HG03442 (cell line): ENCODE measurements around the gene BCO1.

ENCODE experiments used
- ATAC-seq: cut with Tn5 transposase; IDR thresholded peaks from one replicate; pipeline ENCODE4 v1.9.1; 2021; ENCODE audit warnings: mild to moderate bottlenecking, moderate library complexity; ENCODE audit not compliant: unreplicated experiment

The BCO1 gene

DNA sequence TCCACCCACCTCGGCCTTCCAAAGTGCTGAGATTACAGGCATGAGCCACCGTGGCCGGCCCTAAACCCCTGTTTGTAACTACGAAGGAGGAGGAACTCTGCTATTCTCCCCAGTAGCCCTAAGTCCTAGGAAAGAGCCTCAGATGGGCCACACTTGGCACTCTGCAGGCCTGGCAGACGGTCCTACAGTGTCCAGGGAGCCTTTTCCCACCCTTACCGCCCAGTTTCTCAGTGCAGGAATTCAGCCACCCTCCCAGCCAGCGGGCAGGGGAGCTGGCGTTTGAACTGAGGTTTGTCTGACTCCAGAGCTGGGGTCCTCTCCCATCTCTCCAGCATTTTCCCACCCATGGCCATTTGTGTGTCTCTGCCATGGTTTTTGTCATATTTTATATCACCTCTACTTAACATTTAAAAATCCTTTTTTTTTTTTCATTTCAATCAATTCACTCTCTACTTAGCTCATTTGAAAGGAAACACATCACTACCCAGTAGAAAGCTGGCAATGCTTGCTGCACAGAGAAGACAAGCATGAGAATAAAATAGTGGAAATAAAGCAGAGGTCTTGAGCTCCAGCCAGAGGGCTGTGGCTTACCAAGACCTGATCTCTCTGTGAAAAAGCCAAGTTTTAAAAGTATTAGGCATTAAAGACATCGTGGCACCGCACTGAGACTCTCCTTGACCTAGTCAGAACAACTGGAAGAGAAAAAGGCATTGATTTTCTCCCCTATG, 34.9 kb downstream of the BCO1 start:
- no peak for ATAC-seq

GRCh38 chr16:81275064-81275532, 36.6 kb downstream of the BCO1 start:
- no peak for ATAC-seq

DNA sequence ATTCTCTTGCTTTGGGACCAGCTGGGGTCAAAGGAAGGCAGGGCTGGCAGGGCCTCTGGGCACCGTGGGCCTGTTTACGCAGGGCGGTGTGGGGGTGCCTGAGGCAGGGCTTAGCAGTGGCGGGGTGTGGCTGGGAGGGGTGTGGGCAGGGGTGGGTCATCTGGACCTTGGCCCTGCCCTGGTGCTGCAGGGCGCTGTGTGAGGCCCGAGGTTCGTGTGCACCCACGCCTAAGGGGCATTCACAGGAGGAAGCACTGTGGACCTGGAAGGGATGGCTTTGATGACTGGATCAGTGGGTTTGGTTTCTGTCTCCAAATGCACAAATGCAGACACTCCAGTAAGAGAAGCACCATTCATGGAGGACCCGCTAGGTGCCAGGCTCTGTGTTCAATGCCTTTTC, 37.3 kb downstream of the BCO1 start:
- ATAC-seq = no peak

GRCh38 chr16:81276323-81276722, 37.8 kb downstream of the BCO1 start:
- no peak for ATAC-seq

GRCh38 chr16:81277541-81278080, 39.1 kb downstream of the BCO1 start:
- ATAC-seq = no peak

DNA sequence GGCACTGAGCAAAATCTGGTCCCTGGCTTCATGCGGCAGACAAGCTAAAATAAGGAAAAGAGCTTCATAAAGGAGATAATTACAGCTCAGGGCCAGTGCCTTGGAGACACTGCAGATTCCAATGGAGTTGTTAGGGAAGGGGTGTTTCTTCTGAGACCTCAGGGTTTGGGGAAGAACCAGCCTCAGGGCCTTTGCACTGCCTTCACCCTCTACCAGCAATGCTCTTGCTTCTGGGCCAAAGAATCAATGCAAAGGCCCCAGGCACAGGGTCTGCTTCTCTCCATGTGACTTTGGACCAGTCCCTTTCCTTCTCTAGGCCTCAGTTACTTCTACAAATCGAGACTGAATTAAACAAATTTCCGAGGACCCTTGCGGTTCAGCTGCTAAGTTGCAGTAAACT, 40.0 kb downstream of the BCO1 start:
- ATAC-seq = no peak

DNA sequence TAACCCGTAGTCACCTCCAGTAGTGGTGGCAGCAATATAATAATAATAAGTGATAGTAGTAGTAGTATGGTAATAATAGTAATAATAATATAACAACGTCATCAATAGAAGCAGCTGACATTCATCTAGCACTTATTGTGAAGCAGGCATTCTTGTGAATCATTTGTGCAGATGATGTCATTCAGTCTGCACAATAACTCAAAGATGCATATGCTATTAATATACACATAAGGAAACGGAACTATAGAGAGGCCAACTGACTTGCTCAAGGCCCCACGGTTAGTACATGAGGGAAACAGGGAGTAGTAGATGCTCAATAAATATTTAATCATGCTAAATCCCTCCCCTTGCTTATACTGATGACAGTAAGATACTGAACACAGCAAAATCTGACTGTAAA, 40.9 kb downstream of the BCO1 start:
- no peak for ATAC-seq

DNA sequence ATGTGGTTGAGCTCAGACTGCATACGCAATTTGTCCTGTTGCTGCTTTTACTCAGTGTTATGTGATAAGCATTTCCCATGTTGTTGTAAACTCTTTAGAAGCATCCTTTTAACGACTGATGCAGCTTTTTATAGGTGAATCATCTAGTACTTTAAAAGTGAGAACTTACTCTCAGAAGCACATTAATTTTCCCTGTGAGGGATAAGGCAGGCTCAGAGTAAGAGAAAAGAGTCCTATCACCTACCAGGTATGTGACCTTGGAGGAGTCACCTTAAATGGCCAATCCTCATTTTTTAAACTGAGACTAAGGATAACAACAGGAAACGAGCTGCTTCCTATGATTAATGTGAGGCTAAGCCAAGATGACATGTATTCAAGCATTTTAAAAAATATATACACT, 41.9 kb downstream of the BCO1 start:
- no peak for ATAC-seq

GRCh38 chr16:81283044-81283443, 44.6 kb downstream of the BCO1 start:
- no peak for ATAC-seq

GRCh38 chr16:81284995-81285600, 46.6 kb downstream of the BCO1 start:
- ATAC-seq = no peak

- no peak for ATAC-seq
Observed at GRCh38 chr16:81286190-81286589, 47.7 kb downstream of the BCO1 start.

DNA sequence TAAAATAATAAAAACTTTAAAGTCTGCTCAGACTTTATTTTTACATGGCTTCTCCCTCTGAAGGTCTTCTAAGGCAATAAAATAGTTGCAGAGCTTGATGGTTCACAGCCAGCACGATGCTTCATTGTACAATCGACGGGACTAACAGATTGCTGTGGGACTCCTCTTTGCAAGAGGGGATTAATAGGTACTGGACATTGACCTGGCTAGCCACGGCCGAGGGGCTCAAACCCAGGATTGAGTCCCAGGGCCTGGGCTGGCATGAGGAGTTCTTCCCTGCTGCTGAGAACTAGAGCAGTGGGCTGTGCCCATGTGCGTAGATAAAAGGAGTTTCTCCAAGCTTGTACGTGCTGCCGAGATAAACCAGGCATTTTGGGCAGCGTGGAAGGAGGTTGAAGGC, 52.6 kb downstream of the BCO1 start:
- ATAC-seq = no peak

GRCh38 chr16:81292936-81293335, 54.4 kb downstream of the BCO1 start:
- no peak for ATAC-seq

GRCh38 chr16:81293909-81294802, 55.7 kb downstream of the BCO1 start:
- no peak for ATAC-seq

DNA sequence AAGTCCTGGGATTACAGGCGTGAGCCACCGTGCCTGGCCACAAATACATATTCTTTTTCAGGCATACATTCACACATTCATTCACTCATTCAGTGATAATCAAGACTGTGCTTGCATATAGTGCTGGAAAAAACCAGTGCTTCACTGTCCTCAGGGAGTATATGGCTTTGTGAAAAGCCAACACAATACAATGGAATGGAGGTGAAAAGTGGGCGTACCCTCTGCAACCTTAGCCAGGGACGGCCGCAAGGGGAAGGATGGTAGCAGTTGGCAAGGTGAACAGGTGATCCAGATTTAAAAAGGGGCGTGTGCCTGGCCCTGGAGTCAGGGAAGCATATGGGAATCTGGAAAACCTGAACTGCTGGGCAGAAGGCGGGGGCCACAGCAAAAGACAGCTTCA, 58.1 kb downstream of the BCO1 start:
- no peak for ATAC-seq

GRCh38 chr16:81307770-81308169, 69.3 kb downstream of the BCO1 start:
- no peak for ATAC-seq

- ATAC-seq = no peak
Observed at GRCh38 chr16:81310045-81310644, 71.7 kb downstream of the BCO1 start.

- ATAC-seq = no peak
Observed at GRCh38 chr16:81311762-81312161, 73.3 kb downstream of the BCO1 start.

GRCh38 chr16:81313701-81314602, 75.5 kb downstream of the BCO1 start:
- no peak for ATAC-seq
